ENCODE data around the gene TIMP2. TPM values are rescaled to one million over a fixed set of nuclear protein-coding genes. Genes with fewer than 3 reads are reported as not detected.
A peak's percentile ranks its signal among the peaks of the same experiment; 100 is the strongest.

TIMP2 gene
- total and polyA plus RNA-seq, 2 of the 13 experiments (the other 11 are each of a cell fraction or from before 2014, with no cell fraction given): 3.8 to 8.5 TPM

- TF ChIP-seq GATAD1 (CRISPR knock-in tag; IDR thresholded peaks at IDR 0.05) (no peak; the same call in 1 of the 2 replicates), IRF9 (CRISPR knock-in tag; IDR thresholded peaks at IDR 0.05; ENCODE audit: borderline replicate concordance) (no peak), ZNF18 (CRISPR knock-in tag; IDR thresholded peaks at IDR 0.05; ENCODE audit: insufficient replicate concordance) (peak; percentile 57), ERF (CRISPR knock-in tag; IDR thresholded peaks at IDR 0.05) (peak; percentile 34), ZNF552 (CRISPR knock-in tag; IDR thresholded peaks at IDR 0.05; ENCODE audit: borderline replicate concordance) (no peak), PPARG (CRISPR knock-in tag; conservative IDR thresholded peaks at IDR 0.05) (no peak), PAX8 (CRISPR knock-in tag; IDR thresholded peaks at IDR 0.05; ENCODE audit: borderline replicate concordance) (peak; percentile 67; the same call in 1 of the 2 replicates), ZNF441 (CRISPR knock-in tag; IDR thresholded peaks at IDR 0.05; ENCODE audit: borderline replicate concordance) (0 out of 2 replicates have a peak, but pooled peaks have one; percentile 30), ZNF414 (CRISPR knock-in tag; IDR thresholded peaks at IDR 0.05) (0 out of 2 replicates have a peak, but pooled peaks have one; percentile 48), IKZF1 (IDR thresholded peaks at IDR 0.05) (no peak), ZNF782 (CRISPR knock-in tag; IDR thresholded peaks at IDR 0.05; ENCODE audit: borderline replicate concordance) (no peak), NFYC (CRISPR knock-in tag; IDR thresholded peaks at IDR 0.05) (peak; percentile 56), ETV6 (CRISPR knock-in tag; conservative IDR thresholded peaks at IDR 0.05) (no peak), ZFP1 (CRISPR knock-in tag; IDR thresholded peaks at IDR 0.05) (no peak), ZBTB26 (CRISPR knock-in tag; IDR thresholded peaks at IDR 0.05; ENCODE audit: borderline replicate concordance) (no peak), KLF11 (CRISPR knock-in tag; IDR thresholded peaks at IDR 0.05) (no peak), HDAC2 (CRISPR knock-in tag; IDR thresholded peaks at IDR 0.05) (no peak), FOXO4 (CRISPR knock-in tag; conservative IDR thresholded peaks at IDR 0.05) (no peak), SUZ12 (IDR thresholded peaks at IDR 0.05; ENCODE audit: low read depth, low read length) (no peak), ZNF484 (CRISPR knock-in tag; IDR thresholded peaks at IDR 0.05; ENCODE audit: borderline replicate concordance, low read depth) (no peak), ZNF878 (CRISPR knock-in tag; IDR thresholded peaks at IDR 0.05) (no peak), ZNF784 (CRISPR knock-in tag; IDR thresholded peaks at IDR 0.05; ENCODE audit: borderline replicate concordance) (no peak), ZC3H4 (CRISPR knock-in tag; IDR thresholded peaks at IDR 0.05; ENCODE audit: borderline replicate concordance) (no peak)
These were observed 722 bp upstream of the TIMP2 start (continued) for GRCh38 chr17:78925662-78926555.
